ENCODE data around the gene CYFIP2. TPM values are rescaled to one million over a fixed set of nuclear protein-coding genes. Genes with fewer than 3 reads are reported as not detected.

Gene CYFIP2
- total and polyA plus RNA-seq, 7 donors, result 0.61 to 8.3 (median 4.9) TPM

- Histone ChIP-seq H3K27ac (no peak overlapping the region), H3K9me3 (no peaks in the 10 kb centered on the region), H3K4me3 (no peak overlapping the region), H3K27me3 (ENCODE audit: insufficient read depth in 3 of 3, low read length in 2 of 3) (no peaks in the 10 kb centered on the region), H3K4me1 (peaks cover 16% of the 10 kb centered on the region), H3K36me3 (ENCODE audit: insufficient read depth in 1 of 2, low read depth in 1 of 2) (no peaks in the 10 kb centered on the region)
- 82 to 86% (median 85%) methylated on average over 6 of the region's 6 CpGs for WGBS, 3 donors
- intact Hi-C loops (cut with DNase I), result no loop called here
- no peak for ATAC-seq
- no peak for TF ChIP-seq CTCF (IDR thresholded peaks at IDR 0.05)
- no peak for DNase-seq
Observed at GRCh38 chr5:157269165-157269671, 3.3 kb downstream of the CYFIP2 start.

- Histone ChIP-seq H3K27ac (no peak overlapping the region), H3K9me3 (no peaks in the 10 kb centered on the region), H3K36me3 (ENCODE audit: insufficient read depth in 1 of 2, low read depth in 1 of 2) (no peaks in the 10 kb centered on the region), H3K4me3 (no peak overlapping the region), H3K27me3 (ENCODE audit: insufficient read depth in 3 of 3, low read length in 2 of 3) (no peaks in the 10 kb centered on the region), H3K4me1 (peaks cover 16% of the 10 kb centered on the region)
- WGBS, 3 donors, result 90 to 98% (median 97%) methylated on average over 4 of the region's 4 CpGs
- TF ChIP-seq CTCF (IDR thresholded peaks at IDR 0.05), result no peak
- intact Hi-C loops (cut with DNase I), result no loop called here
- DNase-seq, result no peak
- ATAC-seq, result no peak
Observed at GRCh38 chr5:157269761-157270272, 3.9 kb downstream of the CYFIP2 start.

- TF ChIP-seq CTCF (IDR thresholded peaks at IDR 0.05), result no peak
- intact Hi-C loops (cut with DNase I), result no loop called here
- 61 to 82% (median 75%) methylated on average over 3 of the region's 3 CpGs for WGBS, 3 donors
- no peaks in the 10 kb centered on the region for H3K27me3 ChIP-seq (ENCODE audit: insufficient read depth in 3 of 3, low read length in 2 of 3)
- peaks cover 16% of the 10 kb centered on the region for H3K4me1 ChIP-seq
- H3K9me3 ChIP-seq, result no peaks in the 10 kb centered on the region
- ATAC-seq (no peak), DNase-seq (no peak)
- no peaks in the 10 kb centered on the region for H3K36me3 ChIP-seq (ENCODE audit: insufficient read depth in 1 of 2, low read depth in 1 of 2)
- H3K4me3 ChIP-seq, result no peak overlapping the region
- no peak overlapping the region for H3K27ac ChIP-seq
Observed at GRCh38 chr5:157270771-157271170, 4.8 kb downstream of the CYFIP2 start.

GRCh38 chr5:157271740-157272271, 5.9 kb downstream of the CYFIP2 start:
- DNase-seq (no peak), ATAC-seq (no peak)
- Histone ChIP-seq H3K36me3 (ENCODE audit: insufficient read depth in 1 of 2, low read depth in 1 of 2) (no peaks in the 10 kb centered on the region), H3K27me3 (ENCODE audit: insufficient read depth in 3 of 3, low read length in 2 of 3) (no peaks in the 10 kb centered on the region), H3K4me1 (peaks cover 11% of the 10 kb centered on the region), H3K4me3 (no peak overlapping the region), H3K9me3 (no peaks in the 10 kb centered on the region), H3K27ac (no peak overlapping the region)
- intact Hi-C loops (cut with DNase I), result no loop called here
- 86 to 88% (median 86%) methylated on average over 12 of the region's 12 CpGs for WGBS, 3 donors
- no peak for TF ChIP-seq CTCF (IDR thresholded peaks at IDR 0.05)

- WGBS, 3 donors, result 65 to 84% (median 71%) methylated on average over 1 of the region's 1 CpG
- ATAC-seq (no peak), DNase-seq (no peak)
- Histone ChIP-seq H3K27ac (no peak overlapping the region), H3K4me3 (no peak overlapping the region), H3K27me3 (ENCODE audit: insufficient read depth in 3 of 3, low read length in 2 of 3) (no peaks in the 10 kb centered on the region), H3K4me1 (peaks cover 3% of the 10 kb centered on the region), H3K9me3 (no peaks in the 10 kb centered on the region), H3K36me3 (ENCODE audit: insufficient read depth in 1 of 2, low read depth in 1 of 2) (no peaks in the 10 kb centered on the region)
- TF ChIP-seq CTCF (IDR thresholded peaks at IDR 0.05), result no peak
- intact Hi-C loops (cut with DNase I), result no loop called here
Observed at GRCh38 chr5:157273131-157273556, 7.2 kb downstream of the CYFIP2 start.
